ENCODE results near the gene NFIL3. TPM values are rescaled to one million over a fixed set of nuclear protein-coding genes. Genes with fewer than 3 reads are reported as not detected.

NFIL3 gene
- total RNA-seq, 2 experiments from 2014 or later, result 31.5 to 33.6 TPM

- POLR2A ChIA-PET, result no interaction called here
- DNase-seq, result peak; percentile 19
- peak overlapping the region; percentile 49 for H3K4me3 Mint-ChIP-seq
- no peaks in the 10 kb centered on the region for H3K9me3 Mint-ChIP-seq
- H3K4me1 Mint-ChIP-seq, result peaks cover 68% of the 10 kb centered on the region
- peaks cover 5% of the 10 kb centered on the region for H3K36me3 Mint-ChIP-seq (ENCODE audit: low read depth)
- no peaks in the 10 kb centered on the region for H3K27me3 Mint-ChIP-seq
- peak overlapping the region; percentile 82 for H3K27ac Mint-ChIP-seq
- CTCF ChIA-PET, result interaction anchor here (0.6 kb wide), 1 partner anchor 214 kb away, joined by 3 read pairs; no protein-coding TSS in a partner anchor
These were observed 4.1 kb downstream of the NFIL3 start for GRCh38 chr9:91419222-91420191.

DNA sequence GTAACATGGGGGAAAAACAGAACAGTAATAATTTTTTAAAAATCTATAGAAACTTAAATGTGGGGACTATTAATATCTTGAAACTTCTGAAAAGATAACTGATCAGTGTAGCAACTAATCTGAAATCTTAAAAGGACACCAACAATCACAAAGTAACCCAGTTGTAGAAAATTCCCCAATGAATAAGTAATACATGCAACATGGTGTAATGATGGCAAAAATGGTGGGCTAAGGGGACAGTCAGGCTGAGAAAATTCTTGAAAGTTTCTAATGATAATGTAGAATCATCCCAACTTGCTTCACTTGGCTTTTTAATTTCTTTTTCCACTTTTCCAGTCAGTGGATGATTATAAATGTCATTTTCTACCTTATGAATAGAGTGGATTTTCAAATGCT lies 5.4 kb downstream of the NFIL3 start:
- Mint-ChIP-seq H3K27ac (no peak overlapping the region), H3K9me3 (no peaks in the 10 kb centered on the region)

DNA sequence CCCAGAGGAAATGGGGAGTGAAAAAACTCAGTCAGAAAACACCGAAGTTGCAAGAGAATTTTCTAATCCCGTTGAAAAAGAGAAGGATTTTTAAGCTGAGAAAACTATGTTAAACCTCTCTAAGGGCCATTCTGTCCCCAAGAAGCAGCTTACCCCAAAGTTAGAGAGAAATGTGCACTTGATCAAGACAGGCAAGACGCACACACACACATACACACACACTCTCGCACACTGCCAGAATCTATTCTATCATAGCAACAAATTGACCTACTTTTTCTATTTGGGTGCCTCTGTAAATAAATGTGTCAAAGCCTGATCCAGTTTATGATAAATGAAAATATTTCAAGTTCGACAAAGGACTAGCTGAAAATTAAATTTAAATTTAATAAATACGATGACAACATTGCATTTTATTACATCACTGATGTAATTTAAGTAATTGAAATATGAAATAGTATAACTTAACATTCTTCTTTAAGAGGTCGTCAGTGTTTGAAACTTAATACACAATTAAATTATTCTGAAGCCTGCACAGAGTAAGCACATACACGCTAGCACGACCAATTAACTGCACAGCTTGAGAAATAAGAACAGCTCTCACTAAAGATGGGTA lies 5.9 kb downstream of the NFIL3 start:
- DNase-seq, result no peak
- H3K4me3 Mint-ChIP-seq, result no peak overlapping the region
- no peaks in the 10 kb centered on the region for H3K9me3 Mint-ChIP-seq
- H3K4me1 Mint-ChIP-seq, result peaks cover 83% of the 10 kb centered on the region
- H3K27ac Mint-ChIP-seq, result no peak overlapping the region
- ChIA-PET POLR2A (no interaction called here), CTCF (no interaction called here)
- H3K36me3 Mint-ChIP-seq (ENCODE audit: low read depth), result peaks cover 16% of the 10 kb centered on the region
- no peaks in the 10 kb centered on the region for H3K27me3 Mint-ChIP-seq

More for the DNA sequence above, 5.4 kb downstream of the NFIL3 start:
- POLR2A ChIA-PET, result no interaction called here
- Mint-ChIP-seq H3K27me3 (no peaks in the 10 kb centered on the region), H3K4me1 (peaks cover 78% of the 10 kb centered on the region), H3K36me3 (ENCODE audit: low read depth) (peaks cover 13% of the 10 kb centered on the region), H3K4me3 (no peak overlapping the region)
- CTCF ChIA-PET, result no interaction called here
- DNase-seq, result no peak

GRCh38 chr9:91416096-91416712 lies 7.4 kb downstream of the NFIL3 start:
- Mint-ChIP-seq H3K27ac (peak overlapping the region; percentile 58), H3K36me3 (ENCODE audit: low read depth) (peaks cover 23% of the 10 kb centered on the region), H3K9me3 (no peaks in the 10 kb centered on the region), H3K27me3 (no peaks in the 10 kb centered on the region), H3K4me1 (peaks cover 87% of the 10 kb centered on the region), H3K4me3 (no peak overlapping the region)
- no peak for DNase-seq
- ChIA-PET POLR2A (no interaction called here), CTCF (interaction anchor here (0.6 to 1.8 kb wide), 2 partner anchors 322 to 383 kb away, joined by 3 to 5 read pairs; no protein-coding TSS in a partner anchor)

- H3K27ac Mint-ChIP-seq, result peak overlapping the region; percentile 48
- H3K36me3 Mint-ChIP-seq (ENCODE audit: low read depth), result peaks cover 32% of the 10 kb centered on the region
- H3K27me3 Mint-ChIP-seq, result no peaks in the 10 kb centered on the region
- CTCF ChIA-PET, result interaction anchor here (0.6 to 1.8 kb wide), 2 partner anchors 322 to 383 kb away, joined by 3 to 5 read pairs; no protein-coding TSS in a partner anchor
- peak; percentile 15 for DNase-seq
- H3K9me3 Mint-ChIP-seq, result no peaks in the 10 kb centered on the region
- no peak overlapping the region for H3K4me3 Mint-ChIP-seq
- POLR2A ChIA-PET, result no interaction called here
- H3K4me1 Mint-ChIP-seq, result peaks cover 90% of the 10 kb centered on the region
These were observed 8.3 kb downstream of the NFIL3 start for GRCh38 chr9:91415290-91415689.

DNA sequence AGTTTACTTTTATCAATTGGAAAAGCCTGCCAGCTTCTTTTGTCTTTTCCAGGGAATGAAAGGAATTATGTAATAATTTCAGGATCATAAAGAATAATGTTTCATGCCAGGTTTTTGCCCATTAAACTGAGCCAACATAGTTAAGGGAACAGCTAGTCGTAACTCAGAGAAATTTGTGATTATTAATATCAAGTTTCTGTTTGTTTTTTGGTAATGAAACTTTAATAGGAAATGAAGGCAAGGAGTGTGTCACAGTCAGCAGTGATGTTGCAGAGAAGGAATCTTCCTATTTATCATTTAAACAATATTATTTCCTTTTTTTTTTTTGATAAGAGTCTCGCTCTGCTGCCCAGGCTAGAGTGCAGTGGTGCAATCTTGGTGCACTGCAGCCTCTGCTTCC lies 10.7 kb downstream of the NFIL3 start:
- DNase-seq, result no peak
- ChIA-PET POLR2A (no interaction called here), CTCF (interaction anchor here (1.3 kb wide), 1 partner anchor 52 kb away, joined by 4 read pairs; no protein-coding TSS in a partner anchor)
- H3K4me3 Mint-ChIP-seq, result no peak overlapping the region
- H3K27ac Mint-ChIP-seq, result no peak overlapping the region
- peaks cover 76% of the 10 kb centered on the region for H3K4me1 Mint-ChIP-seq
- H3K36me3 Mint-ChIP-seq (ENCODE audit: low read depth), result peaks cover 46% of the 10 kb centered on the region
- H3K27me3 Mint-ChIP-seq, result no peaks in the 10 kb centered on the region
- no peaks in the 10 kb centered on the region for H3K9me3 Mint-ChIP-seq

DNA sequence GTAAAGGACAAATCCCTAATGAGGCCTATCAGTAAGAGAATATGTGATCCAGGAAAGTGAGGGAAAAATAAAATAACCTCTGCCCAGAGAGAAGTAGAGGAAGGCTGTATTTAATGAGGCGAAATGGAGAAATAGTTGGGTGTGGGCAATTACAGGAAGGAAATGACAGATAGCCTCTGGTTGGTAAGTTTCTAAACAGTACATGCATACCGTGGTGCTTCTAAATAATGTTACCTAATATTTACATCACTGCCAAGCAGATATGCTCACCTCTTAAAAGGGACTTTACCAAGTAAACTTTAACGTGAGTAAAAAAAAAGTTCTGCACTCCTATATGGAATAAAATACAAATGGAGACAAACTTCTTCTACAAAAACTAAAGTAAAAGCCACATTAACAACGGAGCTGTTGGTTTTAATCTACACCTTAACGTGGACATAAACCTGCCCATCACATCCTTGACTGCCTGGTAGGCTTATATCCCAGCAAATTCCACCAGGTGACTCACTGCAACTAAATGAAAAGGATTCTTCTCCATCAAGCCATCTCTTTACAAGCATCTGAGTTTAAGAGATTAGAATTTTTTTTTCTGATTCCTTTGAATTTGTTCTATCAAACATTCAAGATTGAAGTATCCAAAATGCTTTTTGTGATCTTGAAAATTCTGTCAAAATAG lies 12.4 kb downstream of the NFIL3 start:
- ChIA-PET CTCF (interaction anchor here (0.6 to 1.6 kb wide), 7 partner anchors 11 to 1124 kb away, joined by 3 to 5 read pairs (median 4); partner anchors contain the start of gene NFIL3), POLR2A (no interaction called here)
- Mint-ChIP-seq H3K4me1 (peaks cover 65% of the 10 kb centered on the region), H3K4me3 (no peak overlapping the region), H3K27me3 (no peaks in the 10 kb centered on the region), H3K36me3 (ENCODE audit: low read depth) (peaks cover 59% of the 10 kb centered on the region), H3K9me3 (no peaks in the 10 kb centered on the region), H3K27ac (peak overlapping the region; percentile 31)
- no peak for DNase-seq

DNA sequence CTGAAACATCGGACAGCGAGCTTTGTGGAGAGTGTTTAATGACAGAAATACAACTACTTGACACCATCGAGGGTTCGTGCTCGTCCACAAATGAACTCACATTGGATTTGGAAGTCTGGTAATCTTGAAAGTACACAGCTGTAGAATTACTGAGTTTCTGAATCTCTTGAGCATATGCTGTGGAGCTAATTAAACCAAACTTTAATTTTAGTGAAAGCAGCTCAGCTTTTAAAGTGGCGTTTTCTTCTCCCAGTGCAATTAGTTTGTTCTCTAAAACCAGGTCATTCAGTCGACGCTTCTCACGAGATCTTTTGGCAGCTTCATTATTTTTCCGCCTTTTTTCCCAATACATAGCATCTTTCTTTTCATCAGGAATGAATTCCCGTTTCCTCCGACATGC lies 13.5 kb downstream of the NFIL3 start:
- POLR2A ChIA-PET, result interaction anchor here (0.7 kb wide), 1 partner anchor 481 kb away, joined by 7 read pairs; no protein-coding TSS in a partner anchor
- H3K4me1 Mint-ChIP-seq, result peaks cover 54% of the 10 kb centered on the region

GRCh38 chr9:91408475-91408874 lies 15.2 kb downstream of the NFIL3 start:
- DNase-seq, result no peak
- Mint-ChIP-seq H3K36me3 (ENCODE audit: low read depth) (peaks cover 58% of the 10 kb centered on the region), H3K4me1 (peaks cover 47% of the 10 kb centered on the region), H3K4me3 (no peak overlapping the region), H3K27ac (no peak overlapping the region), H3K9me3 (no peaks in the 10 kb centered on the region), H3K27me3 (no peaks in the 10 kb centered on the region)
- ChIA-PET POLR2A (no interaction called here), CTCF (no interaction called here)

More for the DNA sequence above, 13.5 kb downstream of the NFIL3 start:
- DNase-seq, result no peak
- Mint-ChIP-seq H3K27ac (no peak overlapping the region), H3K27me3 (no peaks in the 10 kb centered on the region), H3K9me3 (no peaks in the 10 kb centered on the region), H3K36me3 (ENCODE audit: low read depth) (peaks cover 62% of the 10 kb centered on the region), H3K4me3 (no peak overlapping the region)
- CTCF ChIA-PET, result interaction anchor here (1.2 to 1.6 kb wide), 4 partner anchors 10 to 49 kb away, joined by 4 to 5 read pairs (median 4); partner anchors contain the start of gene NFIL3

DNA sequence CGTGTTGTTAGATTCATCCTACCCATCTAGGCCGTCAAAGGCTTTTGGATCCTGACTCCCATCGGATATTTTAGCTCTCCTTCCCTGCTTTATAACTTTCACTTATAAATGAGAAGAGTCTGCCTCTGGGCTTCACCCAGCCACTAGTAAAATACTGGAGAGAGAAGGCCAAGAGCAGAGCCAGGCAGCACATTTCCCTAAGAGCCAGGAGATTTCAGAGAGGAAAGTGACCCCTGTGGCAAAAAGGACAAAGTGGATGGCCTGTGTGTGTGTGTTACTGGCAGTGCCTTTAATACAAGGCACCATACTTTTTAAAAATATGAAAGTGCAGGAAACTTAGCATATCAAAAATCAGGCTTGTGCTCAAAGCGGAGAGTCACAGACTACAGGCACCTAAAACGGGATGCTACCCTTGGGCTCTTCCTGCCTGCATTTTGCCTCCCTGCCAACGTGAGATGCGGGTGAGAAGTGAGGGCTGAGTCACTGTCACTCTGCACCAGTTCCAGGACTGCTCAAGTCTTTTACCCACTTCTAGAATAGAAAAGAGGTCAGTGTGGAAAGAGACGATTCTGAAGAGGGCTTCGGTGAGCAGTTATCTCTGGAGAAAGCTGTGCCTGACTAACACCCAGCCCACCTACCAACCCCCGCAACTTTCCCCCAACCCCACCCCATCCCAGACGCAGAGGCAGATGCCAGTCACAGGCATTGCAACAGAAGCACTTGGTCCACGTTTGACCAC lies 15.9 kb downstream of the NFIL3 start:
- Mint-ChIP-seq H3K9me3 (no peaks in the 10 kb centered on the region), H3K36me3 (ENCODE audit: low read depth) (peaks cover 54% of the 10 kb centered on the region), H3K27ac (no peak overlapping the region), H3K4me3 (no peak overlapping the region), H3K4me1 (peaks cover 48% of the 10 kb centered on the region), H3K27me3 (no peaks in the 10 kb centered on the region)
- ChIA-PET CTCF (no interaction called here), POLR2A (no interaction called here)
- DNase-seq, result no peak

- H3K36me3 Mint-ChIP-seq (ENCODE audit: low read depth), result peaks cover 41% of the 10 kb centered on the region
- H3K4me1 Mint-ChIP-seq, result peaks cover 31% of the 10 kb centered on the region
- H3K4me3 Mint-ChIP-seq, result no peak overlapping the region
- no peaks in the 10 kb centered on the region for H3K27me3 Mint-ChIP-seq
- H3K9me3 Mint-ChIP-seq, result no peaks in the 10 kb centered on the region
- POLR2A ChIA-PET, result interaction anchor here (0.6 kb wide), 1 partner anchor 46 kb away, joined by 3 read pairs; no protein-coding TSS in a partner anchor
- no peak for DNase-seq
- H3K27ac Mint-ChIP-seq, result no peak overlapping the region
- CTCF ChIA-PET, result interaction anchor here (0.7 to 1.8 kb wide), 6 partner anchors 8 to 1311 kb away, joined by 3 to 6 read pairs (median 4); partner anchors contain the start of gene NFIL3
These were observed 18.1 kb downstream of the NFIL3 start for GRCh38 chr9:91405343-91406077.
